H1 (cell line): ENCODE data around the gene TNS3. TPM values are rescaled to one million over a fixed set of nuclear protein-coding genes. Genes with fewer than 3 reads are reported as not detected.

ENCODE experiments used
- CHD7 ChIP-seq: fragments of 300-600 bp; sonication (generic); IDR thresholded peaks from 2 replicates; pipeline ENCODE4 v1.7.1; 2012; ENCODE audit warnings: low read length, moderate library complexity, mild to moderate bottlenecking, inconsistent platforms; ENCODE audit not compliant: insufficient replicate concordance
- RBBP5 ChIP-seq: IDR thresholded peaks from 2 replicates; pipeline ENCODE4 v1.7.1; 2012; ENCODE audit warnings: low read depth, mild to moderate bottlenecking, inconsistent platforms, low read length, moderate library complexity, borderline replicate concordance
- SIRT6 ChIP-seq: IDR thresholded peaks from one replicate; pipeline ENCODE4 v1.7.1; 2012; ENCODE audit warnings: low read length, inconsistent platforms
- polyA plus RNA-seq, 7 experiments: library from polyadenylated mRNA; depleted of rRNA in 3 of 7; stranded (reverse) in 5 of 7; unstranded in 2 of 7; fragments of >200 nt in 5 of 7; fragments of 200-250 nt in 2 of 7; gene quantifications; 1 replicate in 5 of 7; 2 replicates in 1 of 7; 4 replicates in 1 of 7; pipeline versions ENCODE4 v1.2.1 to v1.2.3, GENCODE V29; 2011 to 2013; ENCODE audit warnings: missing spikeins in 2 of 7, mixed read lengths in 2 of 7
- total RNA-seq: library from RNA; stranded (reverse); fragmentation: NEBNext Ultra II Directional; extraction: Animal tissue kit (Norgen Biotek cat#: 25700); gene quantifications from 2 replicates; pipeline ENCODE4 v1.2.1, GENCODE V29; 2021

Gene TNS3
- total and polyA plus RNA-seq, 2 of the 8 experiments (the other 6 are each of a cell fraction or from before 2014, with no cell fraction given) = 11.9 to 24.2 TPM

GRCh38 chr7:47496666-47497065 is 85.2 kb downstream of the TNS3 start (continued):
- no peak for TF ChIP-seq CHD7
- TF ChIP-seq SIRT6 = no peak
- no peak for TF ChIP-seq RBBP5
